SK-N-SH treated with all-trans-retinoic acid at 6 μM for 48 hours (cell line): ENCODE measurements around the gene ANKRA2.

ENCODE experiments used
- ARNTL ChIP-seq: fragments of 450-650 bp; formaldehyde crosslinking; IDR thresholded peaks from 2 replicates; pipeline ENCODE4 v1.5.0; 2020; ENCODE audit warnings: low read depth, mild to moderate bottlenecking, moderate library complexity, borderline replicate concordance
- CREB5 ChIP-seq: fragments of 250-450 bp; sonication (Bioruptor Pico); IDR thresholded peaks from 2 replicates; pipeline ENCODE4 v1.5.1; 2020; ENCODE audit warnings: low read depth, mild to moderate bottlenecking, moderate library complexity
- CSDC2 ChIP-seq: fragments of 250-450 bp; sonication (Bioruptor Pico); IDR thresholded peaks from 2 replicates; pipeline ENCODE4 v1.5.0; 2020; ENCODE audit warnings: mild to moderate bottlenecking, moderate library complexity
- ESRRG ChIP-seq: fragments of 250-450 bp; sonication (Bioruptor Pico); IDR thresholded peaks from 2 replicates; pipeline ENCODE4 v1.6.1; 2021; ENCODE audit warnings: mild to moderate bottlenecking
- OSR1 ChIP-seq: fragments of 250-450 bp; sonication (Bioruptor Pico); IDR thresholded peaks from 2 replicates; pipeline ENCODE4 v1.8.0; 2022; ENCODE audit warnings: moderate library complexity, mild to moderate bottlenecking, inconsistent platforms
- SNAI2 ChIP-seq: fragments of 250-450 bp; sonication (Bioruptor Pico); IDR thresholded peaks from 2 replicates; pipeline ENCODE4 v1.5.0; 2020; ENCODE audit warnings: mild to moderate bottlenecking, moderate library complexity
- TCF4 ChIP-seq: fragments of 250-450 bp; sonication (Bioruptor Pico); IDR thresholded peaks from 2 replicates; pipeline ENCODE4 v1.8.0; 2021; ENCODE audit warnings: mild to moderate bottlenecking, moderate library complexity, borderline replicate concordance
- TOX ChIP-seq: fragments of 250-450 bp; sonication (Bioruptor Pico); IDR thresholded peaks from 2 replicates; pipeline ENCODE4 v1.8.0; 2021; ENCODE audit warnings: mild to moderate bottlenecking, moderate library complexity, borderline replicate concordance
- ZFP3 ChIP-seq: fragments of 250-450 bp; sonication (Bioruptor Pico); IDR thresholded peaks from 2 replicates; pipeline ENCODE4 v1.5.0; 2020; ENCODE audit warnings: mild to moderate bottlenecking, moderate library complexity
- ZNF70 ChIP-seq: fragments of 450-650 bp; formaldehyde crosslinking; IDR thresholded peaks from 2 replicates; pipeline ENCODE4 v1.5.0; 2020; ENCODE audit warnings: mild to moderate bottlenecking, moderate library complexity
- TF ChIP-seq, protein P1 (sequence below): fragments of 250-450 bp; sonication (Bioruptor Pico); IDR thresholded peaks from 2 replicates; pipeline ENCODE4 v1.5.1; 2021; ENCODE audit warnings: mild to moderate bottlenecking, moderate library complexity

GRCh38 chr5:73603998-73604397 is 38.6 kb upstream of the ANKRA2 start:
- TF ChIP-seq ESRRG (no peak), SNAI2 (CRISPR knock-in tag) (no peak), ARNTL (CRISPR knock-in tag) (no peak), TCF4 (CRISPR knock-in tag) (no peak), ZFP3 (CRISPR knock-in tag) (no peak), CREB5 (no peak), CSDC2 (CRISPR knock-in tag) (no peak), ZNF70 (CRISPR knock-in tag) (no peak), OSR1 (no peak), TOX (CRISPR knock-in tag) (no peak)
- TF ChIP-seq, protein P1, sequence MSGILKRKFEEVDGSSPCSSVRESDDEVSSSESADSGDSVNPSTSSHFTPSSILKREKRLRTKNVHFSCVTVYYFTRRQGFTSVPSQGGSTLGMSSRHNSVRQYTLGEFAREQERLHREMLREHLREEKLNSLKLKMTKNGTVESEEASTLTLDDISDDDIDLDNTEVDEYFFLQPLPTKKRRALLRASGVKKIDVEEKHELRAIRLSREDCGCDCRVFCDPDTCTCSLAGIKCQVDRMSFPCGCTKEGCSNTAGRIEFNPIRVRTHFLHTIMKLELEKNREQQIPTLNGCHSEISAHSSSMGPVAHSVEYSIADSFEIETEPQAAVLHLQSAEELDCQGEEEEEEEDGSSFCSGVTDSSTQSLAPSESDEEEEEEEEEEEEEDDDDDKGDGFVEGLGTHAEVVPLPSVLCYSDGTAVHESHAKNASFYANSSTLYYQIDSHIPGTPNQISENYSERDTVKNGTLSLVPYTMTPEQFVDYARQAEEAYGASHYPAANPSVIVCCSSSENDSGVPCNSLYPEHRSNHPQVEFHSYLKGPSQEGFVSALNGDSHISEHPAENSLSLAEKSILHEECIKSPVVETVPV (CRISPR knock-in tag), result no peak
